Neural cell (in vitro differentiated cells): ENCODE data around the gene FAM131B. TPM values are rescaled to one million over a fixed set of nuclear protein-coding genes. Genes with fewer than 3 reads are reported as not detected.

Experiments
- H2AFZ ChIP-seq: fragments of 200-600, 300-800 bp; sonication (generic), shearing (Covaris generic); 2 replicates; pipeline ENCODE4 v1.6.0; 2014; ENCODE audit warnings: low read depth, mild to moderate bottlenecking, antibody characterized with exemption, low read length, moderate library complexity
- H3F3A ChIP-seq: fragments of 200-600 bp; shearing (Covaris generic); 2 replicates; pipeline ENCODE4 v1.6.1; 2016; ENCODE audit warnings: mild to moderate bottlenecking, moderate library complexity, mixed read lengths, antibody characterized with exemption, low read length; ENCODE audit not compliant: insufficient read depth, poor library complexity, severe bottlenecking
- H3K27ac ChIP-seq: fragments of 200-600, 300-800 bp; sonication (generic), shearing (Covaris generic); 2 replicates; pipeline ENCODE4 v1.5.1; 2014; ENCODE audit warnings: mild to moderate bottlenecking, low read length, moderate library complexity
- H3K27me3 ChIP-seq: fragments of 300-800, 200-600 bp; sonication (generic), shearing (Covaris generic); 2 replicates; pipeline ENCODE4 v1.6.0; 2014; ENCODE audit warnings: mild to moderate bottlenecking, low read depth, low read length, moderate library complexity; ENCODE audit not compliant: insufficient read depth
- H3K36me3 ChIP-seq: fragments of 300-800, 200-600 bp; sonication (generic), shearing (Covaris generic); 2 replicates; pipeline ENCODE4 v1.5.1; 2014; ENCODE audit warnings: mild to moderate bottlenecking, antibody characterized with exemption, low read length, moderate library complexity; ENCODE audit not compliant: insufficient read depth
- H3K4me2 ChIP-seq: fragments of 300-800, 200-600 bp; sonication (generic), shearing (Covaris generic); 2 replicates; pipeline ENCODE4 v1.6.0; 2014; ENCODE audit warnings: mild to moderate bottlenecking, low read length
- H3K4me3 ChIP-seq: fragments of 300-800, 200-600 bp; sonication (generic), shearing (Covaris generic); 2 replicates; pipeline ENCODE4 v1.5.1; 2014; ENCODE audit warnings: mild to moderate bottlenecking, low read length, moderate library complexity
- H3K79me2 ChIP-seq: fragments of 200-600 bp; shearing (Covaris generic); replicated peaks from 2 replicates; pipeline ENCODE4 v1.6.0; 2014; ENCODE audit warnings: mild to moderate bottlenecking, low read length, moderate library complexity; ENCODE audit not compliant: insufficient read depth
- H3K9ac ChIP-seq: fragments of 300-800, 200-600 bp; sonication (generic), shearing (Covaris generic); 2 replicates; pipeline ENCODE4 v1.6.1; 2016; ENCODE audit warnings: mild to moderate bottlenecking, low read length, mixed read lengths
- H3K9me2 ChIP-seq: fragments of 200-600 bp; shearing (Covaris generic); 2 replicates; pipeline ENCODE4 v1.6.1; 2016; ENCODE audit warnings: mild to moderate bottlenecking, low read length, mixed read lengths; ENCODE audit not compliant: insufficient read depth
- H3K9me3 ChIP-seq: fragments of 200-600, 300-800 bp; sonication (generic), shearing (Covaris generic); 2 replicates; pipeline ENCODE4 v1.6.1; 2016; ENCODE audit warnings: mild to moderate bottlenecking, mixed run types, low read length, moderate library complexity, mixed read lengths
- H4K20me1 ChIP-seq: fragments of 200-600 bp; shearing (Covaris generic); 2 replicates; pipeline ENCODE4 v1.6.1; 2016; ENCODE audit warnings: mild to moderate bottlenecking, mixed run types; ENCODE audit not compliant: insufficient read depth
- CTCF ChIP-seq: fragments of 450-650 bp; IDR thresholded peaks from 2 replicates; pipeline ENCODE4 v1.5.1; 2014; ENCODE audit warnings: antibody characterized with exemption, mild to moderate bottlenecking, moderate library complexity; ENCODE audit not compliant: poor library complexity, severe bottlenecking
- EP300 ChIP-seq: fragments of 450-650 bp; conservative IDR thresholded peaks from 2 replicates; pipeline ENCODE4 v1.6.1; 2014; ENCODE audit warnings: antibody characterized with exemption, mild to moderate bottlenecking, moderate library complexity; ENCODE audit not compliant: poor library complexity, severe bottlenecking
- EZH2 ChIP-seq: fragments of 200-600, 300-800 bp; shearing (Covaris generic), sonication (generic); IDR thresholded peaks from 2 replicates; pipeline ENCODE4 v1.6.1; 2014; ENCODE audit warnings: antibody characterized with exemption, low read length, borderline replicate concordance, mild to moderate bottlenecking; ENCODE audit not compliant: insufficient read depth, poor library complexity, severe bottlenecking
- MXI1 ChIP-seq: fragments of 450-650 bp; conservative IDR thresholded peaks from 2 replicates; pipeline ENCODE4 v1.6.1; 2014; ENCODE audit warnings: antibody characterized with exemption, mild to moderate bottlenecking; ENCODE audit not compliant: poor library complexity, severe bottlenecking
- POLR2AphosphoS5 ChIP-seq: IDR thresholded peaks from 2 replicates; pipeline ENCODE4 v1.6.1; 2012
- RAD21 ChIP-seq: fragments of 450-650 bp; conservative IDR thresholded peaks from 2 replicates; pipeline ENCODE4 v1.6.1; 2014; ENCODE audit warnings: antibody characterized with exemption, mild to moderate bottlenecking, moderate library complexity
- REST ChIP-seq: IDR thresholded peaks from 2 replicates; pipeline ENCODE4 v1.6.1; 2012; ENCODE audit warnings: borderline replicate concordance
- SMC3 ChIP-seq: fragments of 450-650 bp; conservative IDR thresholded peaks from 2 replicates; pipeline ENCODE4 v1.6.1; 2014; ENCODE audit warnings: antibody characterized with exemption, mild to moderate bottlenecking, moderate library complexity; ENCODE audit not compliant: poor library complexity
- TAF1 ChIP-seq: IDR thresholded peaks from 2 replicates; pipeline ENCODE4 v1.6.1; 2012; ENCODE audit warnings: low read depth
- polyA plus RNA-seq: library from polyadenylated mRNA; depleted of rRNA; stranded (reverse); fragments of >200 nt; gene quantifications from 2 replicates; pipeline ENCODE4 v1.2.3, GENCODE V29; 2014

The FAM131B gene
- polyA plus RNA-seq, 1 donor from 2014 or later, result 45.9 TPM

- TF ChIP-seq POLR2AphosphoS5 (no peak), MXI1 (no peak), SMC3 (no peak), EP300 (no peak), CTCF (no peak), EZH2 (no peak), TAF1 (no peak), RAD21 (no peak), REST (no peak)
- H3K27me3 ChIP-seq, result no peaks in the 10 kb centered on the region
- H3K4me3 ChIP-seq, result no peak overlapping the region
- no peaks in the 10 kb centered on the region for H3K36me3 ChIP-seq
- no peaks in the 10 kb centered on the region for H4K20me1 ChIP-seq
- no peaks in the 10 kb centered on the region for H3K9me3 ChIP-seq
- H2AFZ ChIP-seq, result no peak overlapping the region
- H3K9ac ChIP-seq, result no peak overlapping the region
- H3K79me2 ChIP-seq, result peaks cover 6% of the 10 kb centered on the region
- H3F3A ChIP-seq, result no peaks in the 10 kb centered on the region
- H3K4me2 ChIP-seq, result no peak overlapping the region
- no peaks in the 10 kb centered on the region for H3K9me2 ChIP-seq
- H3K27ac ChIP-seq, result no peak overlapping the region
These were observed 22.4 kb upstream of the FAM131B start for GRCh38 chr7:143384661-143385631.

- TF ChIP-seq EZH2, result no peak
- TF ChIP-seq EP300, result no peak
- no peak for TF ChIP-seq TAF1
- TF ChIP-seq CTCF, result no peak
- no peak for TF ChIP-seq MXI1
- no peak for TF ChIP-seq POLR2AphosphoS5
- TF ChIP-seq RAD21, result no peak
- no peak for TF ChIP-seq REST
- no peak for TF ChIP-seq SMC3
- Histone ChIP-seq H3K27ac (no peak overlapping the region), H3K4me2 (no peak overlapping the region), H3K4me3 (no peak overlapping the region), H3K9ac (no peak overlapping the region), H3K79me2 (peaks cover 6% of the 10 kb centered on the region), H3F3A (no peaks in the 10 kb centered on the region), H2AFZ (no peak overlapping the region), H3K9me3 (no peaks in the 10 kb centered on the region), H3K9me2 (no peaks in the 10 kb centered on the region), H3K36me3 (no peaks in the 10 kb centered on the region), H3K27me3 (no peaks in the 10 kb centered on the region), H4K20me1 (no peaks in the 10 kb centered on the region)
These were observed 21.6 kb upstream of the FAM131B start for GRCh38 chr7:143384148-143384547.
